PC-3 (cell line): ENCODE results near the gene SOBP.

Experiments
- CTCF ChIP-seq: fragments of 300-600 bp; sonication (generic); conservative IDR thresholded peaks from 2 replicates; pipeline ENCODE4 v1.5.1; 2017; ENCODE audit warnings: antibody characterized with exemption, low read depth, mild to moderate bottlenecking, low read length
- EZH2 ChIP-seq: fragments of 300-600 bp; sonication (generic); IDR thresholded peaks from one replicate; pipeline ENCODE4 v1.6.1; 2017; ENCODE audit warnings: antibody characterized with exemption, mild to moderate bottlenecking, low read length; ENCODE audit not compliant: unreplicated experiment

- TF ChIP-seq CTCF (no peak), EZH2 (no peak)
These were observed 77.7 kb downstream of the SOBP start for GRCh38 chr6:107567643-107568042.
